Nephron (organoid): ENCODE results near the gene DGKD.

Source experiments
- H3K27ac Mint-ChIP-seq, 3 experiments: 2 replicates each; pipeline ENCODE4 v1.8.0; 2020; ENCODE audit warnings: mixed read lengths in 3 of 3, mild to moderate bottlenecking in 2 of 3, moderate library complexity in 1 of 3
- H3K27me3 Mint-ChIP-seq: 2 replicates; pipeline ENCODE4 v1.8.0; 2021; ENCODE audit warnings: low read depth, mild to moderate bottlenecking, moderate library complexity, mixed read lengths
- H3K36me3 Mint-ChIP-seq: 2 replicates; pipeline ENCODE4 v1.8.0; 2020; ENCODE audit warnings: low read depth, mixed read lengths
- H3K4me1 Mint-ChIP-seq: 2 replicates; pipeline ENCODE4 v1.8.0; 2020; ENCODE audit warnings: mixed read lengths
- H3K4me3 Mint-ChIP-seq, 3 experiments: 2 replicates each; pipeline ENCODE4 v1.8.0; 2020; ENCODE audit warnings: mild to moderate bottlenecking in 3 of 3, mixed read lengths in 3 of 3, moderate library complexity in 2 of 3
- H3K9me3 Mint-ChIP-seq: 2 replicates; pipeline ENCODE4 v1.8.0; 2020; ENCODE audit warnings: mixed read lengths
- CTCF ChIP-seq, 3 experiments: fragments of 200-600 bp; sonication (generic); IDR thresholded peaks; one replicate each; pipeline ENCODE4 v1.5.0; 2021; ENCODE audit warnings: antibody characterized with exemption in 3 of 3; ENCODE audit not compliant: unreplicated experiment in 3 of 3

Gene DGKD

DNA sequence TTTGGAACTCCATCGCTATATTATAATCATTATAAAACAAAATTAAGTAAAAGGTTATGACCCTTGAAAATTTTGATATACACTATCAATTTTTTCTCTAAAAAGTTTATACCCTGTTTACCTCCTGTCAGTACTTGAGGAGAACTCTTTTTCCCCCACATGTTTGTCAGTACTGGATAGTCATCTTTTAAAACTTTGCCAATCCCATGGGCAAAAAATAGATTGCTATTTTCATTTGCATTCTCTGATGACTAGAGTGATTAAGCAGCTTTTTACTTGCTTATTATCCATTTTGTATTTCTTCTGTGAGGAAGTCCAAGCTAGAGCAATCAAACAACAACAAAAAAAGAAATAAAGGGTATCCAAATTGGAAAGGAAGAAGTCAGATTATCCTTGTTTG lies 76.4 kb downstream of the DGKD start:
- no peak overlapping the region for H3K27ac Mint-ChIP-seq
- H3K27me3 Mint-ChIP-seq, result no peaks in the 10 kb centered on the region
- H3K9me3 Mint-ChIP-seq, result peaks cover 3% of the 10 kb centered on the region
- no peak overlapping the region for H3K4me3 Mint-ChIP-seq
- TF ChIP-seq CTCF (IDR thresholded peaks at IDR 0.05; ENCODE audit: unreplicated experiment in 3 of 3), result no peak
- H3K4me1 Mint-ChIP-seq, result peaks cover 70% of the 10 kb centered on the region
- peaks cover 15% of the 10 kb centered on the region for H3K36me3 Mint-ChIP-seq

DNA sequence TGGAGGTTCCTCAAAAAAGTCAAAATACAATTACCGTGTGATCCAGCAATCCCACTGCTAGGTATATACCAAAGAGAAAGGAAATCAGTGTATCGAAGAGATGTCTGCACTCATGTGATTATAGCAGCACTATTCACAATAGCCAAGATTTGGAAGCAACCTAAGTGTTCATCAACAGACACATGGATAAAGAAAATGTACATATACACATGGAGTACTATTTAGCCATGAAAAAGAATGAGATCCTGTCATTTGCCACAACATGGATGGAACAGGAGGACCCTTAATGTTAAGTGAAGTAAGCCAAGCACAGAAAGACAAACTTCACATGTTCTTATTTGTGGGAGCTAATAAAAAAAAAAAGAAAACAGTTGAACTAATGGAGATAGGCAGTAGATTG lies 78.7 kb downstream of the DGKD start:
- Mint-ChIP-seq H3K27ac (peak overlapping the region in 1 of 3 experiments; percentile 40), H3K4me3 (no peak overlapping the region), H3K36me3 (peaks cover 3% of the 10 kb centered on the region), H3K9me3 (no peaks in the 10 kb centered on the region), H3K27me3 (no peaks in the 10 kb centered on the region), H3K4me1 (peaks cover 55% of the 10 kb centered on the region)
- no peak for TF ChIP-seq CTCF (IDR thresholded peaks at IDR 0.05; ENCODE audit: unreplicated experiment in 3 of 3)

DNA sequence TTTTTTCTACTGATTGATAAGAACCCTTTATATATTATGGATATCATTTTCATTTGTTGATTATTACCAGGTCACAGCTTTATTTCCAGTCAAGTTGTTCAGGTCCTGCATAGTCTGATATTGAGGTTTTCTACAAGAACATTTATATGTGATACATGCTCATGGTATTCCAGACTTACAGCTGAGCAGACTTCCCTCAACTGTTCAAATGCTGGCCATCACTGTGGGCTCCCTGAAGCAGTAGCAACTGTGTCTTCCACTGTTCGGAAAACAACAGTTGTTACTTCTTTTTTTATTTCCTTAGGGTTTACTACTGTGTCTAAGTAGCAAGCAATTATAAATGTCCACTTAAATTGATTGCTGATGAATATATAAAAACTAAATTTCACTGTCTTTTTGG lies 79.5 kb downstream of the DGKD start:
- Mint-ChIP-seq H3K9me3 (no peaks in the 10 kb centered on the region), H3K4me1 (peaks cover 57% of the 10 kb centered on the region), H3K4me3 (no peak overlapping the region), H3K27me3 (no peaks in the 10 kb centered on the region), H3K27ac (peak overlapping the region in 2 of 3 experiments; percentile 20 to 40), H3K36me3 (peaks cover 5% of the 10 kb centered on the region)
- TF ChIP-seq CTCF (IDR thresholded peaks at IDR 0.05; ENCODE audit: unreplicated experiment in 3 of 3), result no peak

DNA sequence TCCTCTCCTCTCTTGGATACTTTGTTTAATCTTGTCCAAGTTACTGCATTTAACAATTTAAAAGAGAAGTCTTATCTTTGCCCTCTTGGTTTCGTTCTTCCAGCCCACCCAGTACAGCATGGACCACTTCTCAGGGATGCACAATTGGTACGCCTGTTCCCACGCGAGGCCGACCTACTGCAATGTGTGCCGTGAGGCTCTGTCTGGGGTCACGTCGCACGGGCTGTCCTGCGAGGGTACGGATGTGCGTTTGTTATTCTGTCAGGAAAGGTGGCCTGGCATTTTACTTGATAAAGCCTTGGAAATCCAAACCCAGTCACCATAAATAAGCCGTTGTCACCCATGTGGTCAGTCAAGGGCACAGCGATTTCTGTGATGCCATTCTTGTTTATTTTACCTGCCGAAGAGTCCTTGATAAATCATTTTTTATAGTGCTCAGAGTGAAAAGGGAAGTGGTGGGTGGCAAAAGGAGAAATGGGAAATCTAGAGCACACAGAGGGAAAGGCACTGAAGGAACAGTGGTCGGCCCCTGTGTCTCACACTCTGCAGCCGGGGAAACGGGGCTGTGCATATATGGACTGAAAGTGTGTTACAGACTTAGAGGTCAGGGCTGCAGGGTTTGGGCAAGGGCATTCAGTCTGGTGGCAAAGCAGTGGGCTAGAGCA lies 80.5 kb downstream of the DGKD start:
- H3K9me3 Mint-ChIP-seq, result no peaks in the 10 kb centered on the region
- peak overlapping the region in 2 of 3 experiments; percentile 20 to 40 for H3K27ac Mint-ChIP-seq
- TF ChIP-seq CTCF (IDR thresholded peaks at IDR 0.05; ENCODE audit: unreplicated experiment in 3 of 3), result no peak
- no peaks in the 10 kb centered on the region for H3K27me3 Mint-ChIP-seq
- peaks cover 56% of the 10 kb centered on the region for H3K4me1 Mint-ChIP-seq
- H3K36me3 Mint-ChIP-seq, result peaks cover 11% of the 10 kb centered on the region
- no peak overlapping the region for H3K4me3 Mint-ChIP-seq

DNA sequence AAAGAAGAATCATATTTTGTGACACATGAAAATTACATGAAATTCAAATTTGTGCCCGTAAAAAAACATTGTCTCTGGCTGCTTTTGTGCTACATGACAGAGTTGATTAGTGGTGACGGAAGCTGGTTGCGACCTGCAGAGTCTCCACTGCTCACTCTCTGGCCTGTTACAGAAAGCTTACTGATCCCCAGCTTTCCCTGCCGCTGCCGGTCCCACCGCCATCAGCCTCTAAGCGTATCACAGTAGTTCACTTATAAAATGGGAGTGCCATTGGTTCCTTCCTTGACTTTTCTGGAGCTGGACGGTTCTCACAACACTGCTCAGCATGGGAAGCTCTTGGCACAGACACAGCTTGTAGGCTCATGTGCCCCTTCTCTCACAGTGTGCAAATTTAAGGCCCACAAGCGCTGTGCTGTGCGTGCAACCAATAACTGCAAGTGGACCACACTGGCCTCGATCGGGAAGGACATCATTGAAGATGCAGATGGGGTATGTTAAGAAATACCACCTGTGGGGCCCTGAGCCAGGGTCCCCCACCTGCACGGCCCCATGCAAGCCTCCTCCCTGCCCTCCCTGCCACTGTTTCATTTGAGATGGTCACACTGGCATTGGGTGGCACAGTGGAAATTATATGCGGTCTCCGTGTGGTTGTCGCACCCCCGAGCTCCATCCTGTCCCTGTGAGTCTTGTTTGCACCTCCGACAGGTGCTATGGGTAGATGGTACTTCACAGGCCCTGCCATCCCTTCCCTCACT lies 81.3 kb downstream of the DGKD start:
- TF ChIP-seq CTCF (IDR thresholded peaks at IDR 0.05; ENCODE audit: unreplicated experiment in 3 of 3), result no peak
- H3K4me3 Mint-ChIP-seq, result no peak overlapping the region
- no peaks in the 10 kb centered on the region for H3K27me3 Mint-ChIP-seq
- H3K9me3 Mint-ChIP-seq, result no peaks in the 10 kb centered on the region
- peaks cover 13% of the 10 kb centered on the region for H3K36me3 Mint-ChIP-seq
- H3K27ac Mint-ChIP-seq, result peak overlapping the region in 1 of 3 experiments; percentile 40
- peaks cover 51% of the 10 kb centered on the region for H3K4me1 Mint-ChIP-seq
